ENCODE measurements around the gene SPEN.

- TF ChIP-seq POLR2AphosphoS5 (IDR thresholded peaks at IDR 0.05; ENCODE audit: borderline replicate concordance, low read depth, low read length) = no peak
- TF ChIP-seq EZH2 (IDR thresholded peaks at IDR 0.05) = no peak
- no peak for TF ChIP-seq FOXP2 (optimal IDR thresholded peaks at IDR 0.05; ENCODE audit: control extremely low read depth, extremely low read length, insufficient read depth)
Observed at GRCh38 chr1:15948595-15949452, 101.3 kb downstream of the SPEN start.
